ENCODE results near the gene ZNF83.

GRCh38 chr19:52622261-52622660 lies 15.9 kb downstream of the ZNF83 start:
- TF ChIP-seq, protein P1, sequence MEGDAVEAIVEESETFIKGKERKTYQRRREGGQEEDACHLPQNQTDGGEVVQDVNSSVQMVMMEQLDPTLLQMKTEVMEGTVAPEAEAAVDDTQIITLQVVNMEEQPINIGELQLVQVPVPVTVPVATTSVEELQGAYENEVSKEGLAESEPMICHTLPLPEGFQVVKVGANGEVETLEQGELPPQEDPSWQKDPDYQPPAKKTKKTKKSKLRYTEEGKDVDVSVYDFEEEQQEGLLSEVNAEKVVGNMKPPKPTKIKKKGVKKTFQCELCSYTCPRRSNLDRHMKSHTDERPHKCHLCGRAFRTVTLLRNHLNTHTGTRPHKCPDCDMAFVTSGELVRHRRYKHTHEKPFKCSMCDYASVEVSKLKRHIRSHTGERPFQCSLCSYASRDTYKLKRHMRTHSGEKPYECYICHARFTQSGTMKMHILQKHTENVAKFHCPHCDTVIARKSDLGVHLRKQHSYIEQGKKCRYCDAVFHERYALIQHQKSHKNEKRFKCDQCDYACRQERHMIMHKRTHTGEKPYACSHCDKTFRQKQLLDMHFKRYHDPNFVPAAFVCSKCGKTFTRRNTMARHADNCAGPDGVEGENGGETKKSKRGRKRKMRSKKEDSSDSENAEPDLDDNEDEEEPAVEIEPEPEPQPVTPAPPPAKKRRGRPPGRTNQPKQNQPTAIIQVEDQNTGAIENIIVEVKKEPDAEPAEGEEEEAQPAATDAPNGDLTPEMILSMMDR (IDR thresholded peaks at IDR 0.05 in 4 of 5, conservative IDR thresholded peaks at IDR 0.05 in 1 of 5): no peak
- no peak for TF ChIP-seq POLR2A (IDR thresholded peaks at IDR 0.05)

Measured in gastrocnemius medialis (tissue), 4 donors.